OCI-LY7 (cell line): ENCODE measurements around the gene CPT2.

Experiments
- CTCF ChIP-seq: fragments of 200-600 bp; sonication (generic); conservative IDR thresholded peaks from 2 replicates; pipeline ENCODE4 v1.5.1; 2014; ENCODE audit warnings: mild to moderate bottlenecking, antibody characterized with exemption, low read length, moderate library complexity, mixed read lengths
- EZH2phosphoT487 ChIP-seq: fragments of 200-600 bp; sonication (generic); IDR thresholded peaks from 2 replicates; pipeline ENCODE4 v1.6.1; 2018; ENCODE audit warnings: low read depth, borderline replicate concordance, mild to moderate bottlenecking, mixed run types, antibody characterized with exemption, low read length, moderate library complexity, mixed read lengths

- TF ChIP-seq CTCF = no peak
- no peak for TF ChIP-seq EZH2phosphoT487
Measured at GRCh38 chr1:53189061-53189460, 7.6 kb upstream of the CPT2 start.
